ENCODE measurements around the gene CAPS.
A peak's percentile ranks its signal among the peaks of the same experiment; 100 is the strongest.
"Not testable (repeated sequence)": the region's sequence is repeated elsewhere in the genome, so short reads cannot be mapped to it uniquely, and the experiment has no call there.

Gene CAPS

GRCh38 chr19:5958851-5959122 lies 44.7 kb downstream of the CAPS start:
- no peak for TF ChIP-seq CTCF (conservative IDR thresholded peaks at IDR 0.05; ENCODE audit: low read depth, low read length)
- no peak for DNase-seq (ENCODE audit: low read depth)
- no peak overlapping the region for H3K4me3 ChIP-seq (ENCODE audit: low read length)

GRCh38 chr19:5959260-5960004 lies 45.4 kb downstream of the CAPS start:
- TF ChIP-seq CTCF (conservative IDR thresholded peaks at IDR 0.05; ENCODE audit: low read depth, low read length) = no peak
- DNase-seq (ENCODE audit: low read depth) = no peak
- no peak overlapping the region for H3K4me3 ChIP-seq (ENCODE audit: low read length)

GRCh38 chr19:5960005-5961001 lies 46.2 kb downstream of the CAPS start:
- peak; percentile 1 for TF ChIP-seq CTCF (conservative IDR thresholded peaks at IDR 0.05; ENCODE audit: low read depth, low read length)
- no peak for DNase-seq (ENCODE audit: low read depth)
- H3K4me3 ChIP-seq (ENCODE audit: low read length) = no peak overlapping the region

- not testable (repeated sequence) for DNase-seq (ENCODE audit: low read depth); H3K4me3 ChIP-seq (ENCODE audit: low read length)
These were observed 47.6 kb downstream of the CAPS start for GRCh38 chr19:5961641-5961968.

GRCh38 chr19:5961969-5962945 lies 48.2 kb downstream of the CAPS start:
- H3K4me3 ChIP-seq (ENCODE audit: low read length) = no peak overlapping the region
- no peak for DNase-seq (ENCODE audit: low read depth)
- TF ChIP-seq CTCF (conservative IDR thresholded peaks at IDR 0.05; ENCODE audit: low read depth, low read length) = no peak

- not testable (repeated sequence) for DNase-seq (ENCODE audit: low read depth); H3K4me3 ChIP-seq (ENCODE audit: low read length)
These were observed 49.2 kb downstream of the CAPS start for GRCh38 chr19:5963259-5963658.

GRCh38 chr19:5963855-5964254 lies 49.8 kb downstream of the CAPS start:
- no peak for TF ChIP-seq CTCF (conservative IDR thresholded peaks at IDR 0.05; ENCODE audit: low read depth, low read length)
- DNase-seq (ENCODE audit: low read depth) = no peak
- no peak overlapping the region for H3K4me3 ChIP-seq (ENCODE audit: low read length)
